ENCODE data around the gene DGCR6L. TPM values are rescaled to one million over a fixed set of nuclear protein-coding genes. Genes with fewer than 3 reads are reported as not detected.
"Not testable (repeated sequence)": the region's sequence is repeated elsewhere in the genome, so short reads cannot be mapped to it uniquely, and the experiment has no call there.

DGCR6L gene
- total RNA-seq, 1 experiment from 2014 or later: 122 TPM

- in situ Hi-C loops (cut with HindIII; ENCODE audit: low pct_unique_long_range_greater_than_20kb, low sequenced_read_pairs): no loop called here
These were observed 20.8 kb downstream of the DGCR6L start for GRCh38 chr22:20298803-20299745.

GRCh38 chr22:20298110-20298802 lies 21.6 kb downstream of the DGCR6L start:
- in situ Hi-C loops (cut with HindIII; ENCODE audit: low pct_unique_long_range_greater_than_20kb, low sequenced_read_pairs): no loop called here
- no peak for DNase-seq (ENCODE audit: low read depth)

More at GRCh38 chr22:20298803-20299745, 20.8 kb downstream of the DGCR6L start:
- DNase-seq (ENCODE audit: low read depth): peak; percentile 91

GRCh38 chr22:20297414-20298109 lies 22.3 kb downstream of the DGCR6L start:
- DNase-seq (ENCODE audit: low read depth): no peak
- in situ Hi-C loops (cut with HindIII; ENCODE audit: low pct_unique_long_range_greater_than_20kb, low sequenced_read_pairs): no loop called here

GRCh38 chr22:20296598-20296997 lies 23.3 kb downstream of the DGCR6L start:
- in situ Hi-C loops (cut with HindIII; ENCODE audit: low pct_unique_long_range_greater_than_20kb, low sequenced_read_pairs): no loop called here
- DNase-seq (ENCODE audit: low read depth): no peak

- DNase-seq (ENCODE audit: low read depth): no peak
- in situ Hi-C loops (cut with HindIII; ENCODE audit: low pct_unique_long_range_greater_than_20kb, low sequenced_read_pairs): no loop called here
These were observed 24.4 kb downstream of the DGCR6L start for GRCh38 chr22:20295262-20296064.

GRCh38 chr22:20292673-20293232 lies 27.1 kb downstream of the DGCR6L start:
- DNase-seq (ENCODE audit: low read depth): no peak
- in situ Hi-C loops (cut with HindIII; ENCODE audit: low pct_unique_long_range_greater_than_20kb, low sequenced_read_pairs): no loop called here

- DNase-seq (ENCODE audit: low read depth): no peak
- in situ Hi-C loops (cut with HindIII; ENCODE audit: low pct_unique_long_range_greater_than_20kb, low sequenced_read_pairs): no loop called here
These were observed 27.8 kb downstream of the DGCR6L start for GRCh38 chr22:20292108-20292507.

GRCh38 chr22:20291604-20292063 lies 28.2 kb downstream of the DGCR6L start:
- no peak for DNase-seq (ENCODE audit: low read depth)
- in situ Hi-C loops (cut with HindIII; ENCODE audit: low pct_unique_long_range_greater_than_20kb, low sequenced_read_pairs): no loop called here

GRCh38 chr22:20291249-20291586 lies 28.6 kb downstream of the DGCR6L start:
- in situ Hi-C loops (cut with HindIII; ENCODE audit: low pct_unique_long_range_greater_than_20kb, low sequenced_read_pairs): no loop called here
- no peak for DNase-seq (ENCODE audit: low read depth)

GRCh38 chr22:20290578-20291248 lies 29.1 kb downstream of the DGCR6L start:
- in situ Hi-C loops (cut with HindIII; ENCODE audit: low pct_unique_long_range_greater_than_20kb, low sequenced_read_pairs): no loop called here
- DNase-seq (ENCODE audit: low read depth): no peak

GRCh38 chr22:20290045-20290392 lies 29.8 kb downstream of the DGCR6L start:
- in situ Hi-C loops (cut with HindIII; ENCODE audit: low pct_unique_long_range_greater_than_20kb, low sequenced_read_pairs): no loop called here
- DNase-seq (ENCODE audit: low read depth): no peak

- DNase-seq (ENCODE audit: low read depth); in situ Hi-C loops (cut with HindIII; ENCODE audit: low pct_unique_long_range_greater_than_20kb, low sequenced_read_pairs): not testable (repeated sequence)
These were observed 30.4 kb downstream of the DGCR6L start for GRCh38 chr22:20289182-20290044.

GRCh38 chr22:20286784-20287423 lies 33.0 kb downstream of the DGCR6L start:
- in situ Hi-C loops (cut with HindIII; ENCODE audit: low pct_unique_long_range_greater_than_20kb, low sequenced_read_pairs); DNase-seq (ENCODE audit: low read depth): not testable (repeated sequence)

GRCh38 chr22:20286312-20286660 lies 33.6 kb downstream of the DGCR6L start:
- DNase-seq (ENCODE audit: low read depth); in situ Hi-C loops (cut with HindIII; ENCODE audit: low pct_unique_long_range_greater_than_20kb, low sequenced_read_pairs): not testable (repeated sequence)

GRCh38 chr22:20285473-20286311 lies 34.2 kb downstream of the DGCR6L start:
- in situ Hi-C loops (cut with HindIII; ENCODE audit: low pct_unique_long_range_greater_than_20kb, low sequenced_read_pairs): not testable (repeated sequence)
- DNase-seq (ENCODE audit: low read depth): peak; percentile 44
